Placental pericyte (primary cell): ENCODE data around the gene NAP1L1. TPM values are rescaled to one million over a fixed set of nuclear protein-coding genes. Genes with fewer than 3 reads are reported as not detected.

Source experiments
- total RNA-seq: library from RNA; depleted of rRNA; stranded (reverse); fragments of >200 nt; gene quantifications from 2 replicates; pipeline ENCODE4 v1.2.3, GENCODE V29; 2012

NAP1L1 gene, protein sequence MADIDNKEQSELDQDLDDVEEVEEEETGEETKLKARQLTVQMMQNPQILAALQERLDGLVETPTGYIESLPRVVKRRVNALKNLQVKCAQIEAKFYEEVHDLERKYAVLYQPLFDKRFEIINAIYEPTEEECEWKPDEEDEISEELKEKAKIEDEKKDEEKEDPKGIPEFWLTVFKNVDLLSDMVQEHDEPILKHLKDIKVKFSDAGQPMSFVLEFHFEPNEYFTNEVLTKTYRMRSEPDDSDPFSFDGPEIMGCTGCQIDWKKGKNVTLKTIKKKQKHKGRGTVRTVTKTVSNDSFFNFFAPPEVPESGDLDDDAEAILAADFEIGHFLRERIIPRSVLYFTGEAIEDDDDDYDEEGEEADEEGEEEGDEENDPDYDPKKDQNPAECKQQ
- 220 and 390 TPM in 2 replicates for total RNA-seq

DNA sequence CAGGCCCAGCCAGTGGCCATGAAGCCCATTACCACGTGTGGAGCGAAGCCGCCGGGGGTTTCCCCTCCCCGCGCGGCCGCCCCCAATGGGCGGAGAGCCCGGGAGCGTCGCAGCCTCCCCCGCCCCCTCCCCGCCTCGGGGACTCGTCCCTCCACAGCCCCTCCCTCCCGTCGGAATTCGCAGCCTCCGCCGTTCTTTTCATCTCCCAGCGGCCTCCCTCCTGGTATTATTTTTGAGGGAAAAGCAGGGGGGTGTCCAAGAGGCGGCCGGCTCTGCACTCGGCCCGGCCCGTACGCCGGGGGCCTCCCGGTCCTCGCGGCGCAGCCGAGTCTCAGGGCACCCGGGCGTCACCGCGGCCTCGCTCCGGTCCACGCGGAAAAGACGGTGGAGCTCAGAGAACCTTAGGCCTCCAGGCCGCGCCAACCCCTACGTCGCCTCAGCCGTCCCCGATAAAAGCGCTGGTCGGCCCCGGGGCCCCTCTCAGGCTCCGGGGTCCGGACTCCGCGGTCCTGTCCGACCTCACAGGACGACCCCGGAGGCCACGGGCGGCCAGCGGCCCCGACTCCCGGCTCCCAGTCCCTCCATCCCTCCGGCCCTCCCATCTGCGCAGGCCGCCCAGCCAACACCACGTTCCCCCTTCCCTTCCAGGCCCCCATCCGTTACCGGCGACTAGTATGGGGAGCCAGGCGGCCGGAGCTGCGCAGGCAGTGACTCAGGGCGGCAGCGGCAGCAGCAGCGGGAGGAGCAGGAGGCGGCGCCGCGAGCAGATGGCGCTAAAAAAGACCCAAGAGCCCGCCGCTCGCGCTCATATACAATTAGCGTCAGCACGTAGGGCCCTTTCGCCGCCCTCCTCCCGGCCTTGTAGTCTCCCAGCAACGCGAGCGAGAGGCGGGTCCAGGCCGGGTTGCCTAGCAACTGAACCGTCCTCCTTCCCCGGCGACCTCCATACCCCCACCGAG is at the start of gene NAP1L1:
TSS of gene NAP1L1 (minus strand) at position 782 of the 959 bp plus-strand sequence. CDS start 10,466 bp downstream, outside the sequence.

DNA sequence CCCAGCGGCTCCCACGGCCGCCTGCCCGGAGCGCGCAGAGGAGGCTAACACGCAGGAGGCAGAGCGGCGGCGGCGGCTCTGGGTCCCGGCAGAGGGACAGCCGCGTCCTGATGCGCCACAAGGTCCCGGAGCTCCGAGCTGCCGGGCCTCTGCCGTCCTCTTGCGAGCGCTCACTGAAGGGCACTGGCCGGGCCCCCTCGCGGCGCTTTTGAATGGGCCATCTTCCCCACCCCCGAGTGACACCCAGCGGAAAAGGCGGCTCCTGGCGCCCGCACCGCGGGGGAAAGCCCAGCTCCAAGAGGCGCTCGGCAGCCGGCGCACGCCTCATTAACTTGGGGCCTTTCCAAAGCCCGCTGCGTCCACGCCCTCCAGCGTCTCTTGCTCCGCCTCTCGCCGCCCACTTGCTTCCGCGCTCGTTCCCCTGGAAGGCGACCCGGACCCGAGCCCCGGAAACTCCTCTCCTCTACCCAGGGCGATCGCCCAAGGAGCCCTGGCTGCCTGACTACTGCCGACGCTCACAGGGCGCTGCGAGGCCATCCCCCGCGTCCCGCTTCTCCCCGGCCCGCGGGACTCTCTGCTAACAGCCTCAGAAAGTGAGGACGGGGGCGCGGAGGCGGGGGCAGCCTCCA is 53.0 kb downstream of the NAP1L1 start, which contains the start of gene PHLDA1:
TSS of gene PHLDA1 (minus strand) at position 363 of the 629 bp plus-strand sequence.

Other genes starting within 250 kb of the NAP1L1 start
- gene PHLDA1, start 52.9 kb downstream of the NAP1L1 start, total RNA-seq = 131 and 380 TPM in 2 replicates